HTERT RPE-1 (cell line): ENCODE data around the gene RTN4RL1.
"Not testable (repeated sequence)": the region's sequence is repeated elsewhere in the genome, so short reads cannot be mapped to it uniquely, and the experiment has no call there.

ENCODE experiments used
- in situ Hi-C: fragments of 300-500 bp; cut with MboI; formaldehyde crosslinking; loops from 4 replicates; pipeline ENCODE4 v1.14.3; 2020; ENCODE audit warnings: low sequenced_read_pairs

Gene RTN4RL1

DNA sequence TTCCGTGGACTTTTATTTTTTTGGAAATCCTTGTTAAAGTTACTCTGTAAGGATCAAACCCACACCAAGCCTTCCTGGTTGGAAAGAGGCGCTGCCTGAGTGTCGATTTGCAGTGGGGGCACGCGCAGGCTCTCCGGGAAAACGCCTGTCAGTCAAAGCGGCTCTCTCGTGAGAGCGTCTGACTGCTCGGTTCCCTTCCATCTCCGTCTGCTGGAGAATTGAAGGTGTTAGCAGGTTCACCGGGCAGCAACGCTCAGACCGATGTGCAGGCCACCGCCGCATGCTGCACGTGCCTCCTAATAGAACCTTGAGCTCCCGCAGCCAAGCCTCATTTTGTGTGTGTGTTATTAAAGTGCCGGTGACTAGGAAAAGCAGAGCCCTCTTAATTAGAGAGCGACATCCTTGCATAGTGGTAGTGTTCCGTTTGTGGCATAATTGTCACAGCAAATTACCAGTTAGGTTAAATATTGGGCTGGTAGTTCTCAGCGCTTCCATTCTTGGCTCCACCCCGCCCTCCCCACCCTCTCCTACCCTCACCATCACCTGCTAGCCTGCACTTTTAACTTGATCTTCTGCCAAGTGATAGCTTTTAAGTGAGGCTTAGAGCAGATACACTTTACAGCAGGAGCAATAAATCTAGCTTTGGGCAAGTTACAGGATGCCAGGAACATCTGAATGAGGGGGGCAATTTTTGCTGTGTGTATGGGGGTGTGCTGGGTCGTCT lies 119.8 kb downstream of the RTN4RL1 start:
- in situ Hi-C loops = no loop called here

DNA sequence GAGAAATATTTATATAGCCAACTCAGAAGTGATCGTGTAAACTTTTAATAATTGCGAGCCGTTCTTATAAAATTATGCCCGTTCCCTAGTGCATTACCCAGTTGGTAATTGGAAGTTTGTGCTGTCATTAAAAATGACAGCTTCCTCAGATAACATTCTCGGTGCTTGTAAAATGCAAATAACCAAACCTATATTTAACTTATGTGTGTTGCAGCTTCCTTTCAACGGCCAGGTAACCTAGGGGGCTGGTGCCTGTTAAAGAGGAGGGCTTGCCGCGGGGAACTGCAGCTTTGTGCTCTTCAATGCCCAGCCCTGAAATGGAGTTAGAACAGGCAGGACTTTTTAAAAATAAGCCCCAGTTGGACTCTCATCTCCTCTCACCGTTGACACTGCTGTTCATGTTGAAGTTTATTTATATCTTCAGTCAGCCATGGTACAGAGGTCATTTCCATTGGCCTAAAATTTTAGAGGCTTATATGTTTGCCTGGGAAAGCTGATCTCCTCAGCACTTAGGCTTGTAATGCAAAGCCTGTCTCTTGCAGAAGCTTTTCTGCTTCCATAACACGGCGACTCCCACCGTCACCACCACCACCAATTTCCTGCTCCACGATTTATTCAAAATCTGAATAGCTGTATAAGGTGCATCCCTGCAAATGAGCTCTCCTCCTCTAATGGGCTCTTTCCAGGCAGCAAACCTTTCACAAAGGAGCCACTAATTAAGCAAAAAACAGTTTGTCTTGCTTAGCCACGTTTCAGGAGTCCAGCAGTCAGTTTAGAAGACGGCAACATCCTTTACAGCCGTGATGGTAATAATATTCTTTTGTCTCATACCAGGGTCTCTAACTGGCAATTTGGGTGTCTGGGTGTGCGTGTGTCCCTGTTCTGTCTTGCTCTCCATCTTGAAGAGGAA lies 120.6 kb downstream of the RTN4RL1 start:
- in situ Hi-C loops = no loop called here

DNA sequence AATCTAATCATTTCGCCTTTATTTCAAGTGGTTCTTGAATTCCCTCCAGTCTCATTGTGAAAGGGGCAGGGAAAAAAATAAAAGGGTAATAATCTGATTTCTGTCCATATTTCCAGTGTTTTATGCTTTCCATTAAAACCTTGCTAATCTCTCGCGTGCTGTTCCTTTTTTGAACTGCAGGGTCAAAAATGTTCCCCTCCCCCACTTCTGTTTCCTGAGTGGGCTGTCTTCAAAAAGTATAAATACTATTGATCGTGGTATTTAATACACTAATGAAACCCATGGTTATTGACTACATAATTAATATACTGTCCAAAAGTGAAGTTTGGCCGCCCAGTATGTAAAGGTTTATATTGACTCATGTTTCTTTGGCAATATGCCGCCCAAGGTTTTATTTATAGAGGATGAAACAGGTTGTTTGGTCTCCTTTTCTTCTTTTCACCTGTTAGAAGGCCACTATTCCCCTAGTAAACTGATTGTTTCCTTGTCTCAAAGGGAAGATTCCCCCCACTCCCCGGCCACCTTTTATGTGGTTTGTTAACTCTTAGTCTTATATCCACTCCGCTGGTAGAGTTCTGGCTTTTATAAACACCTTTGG lies 125.6 kb downstream of the RTN4RL1 start:
- in situ Hi-C loops = no loop called here

DNA sequence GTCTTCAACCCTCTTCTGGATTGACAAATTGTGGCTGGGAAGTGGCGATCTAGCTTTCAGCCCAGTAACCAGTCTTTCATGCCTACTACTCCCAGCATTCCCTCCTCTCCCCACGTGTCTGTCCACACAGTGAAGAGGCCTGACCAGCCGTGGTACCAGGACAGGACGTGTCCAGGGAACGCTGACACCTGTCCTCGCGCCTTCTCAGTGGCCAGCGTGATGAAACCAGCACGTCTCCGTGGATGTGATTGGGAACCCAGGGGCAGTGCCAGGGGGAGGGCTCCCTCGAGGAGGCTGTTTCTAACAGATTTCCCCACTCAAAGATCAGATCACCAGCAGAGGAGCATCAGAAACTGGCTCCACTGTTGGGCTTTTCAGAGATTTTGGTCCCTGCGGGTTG lies 126.3 kb downstream of the RTN4RL1 start:
- in situ Hi-C loops = no loop called here

DNA sequence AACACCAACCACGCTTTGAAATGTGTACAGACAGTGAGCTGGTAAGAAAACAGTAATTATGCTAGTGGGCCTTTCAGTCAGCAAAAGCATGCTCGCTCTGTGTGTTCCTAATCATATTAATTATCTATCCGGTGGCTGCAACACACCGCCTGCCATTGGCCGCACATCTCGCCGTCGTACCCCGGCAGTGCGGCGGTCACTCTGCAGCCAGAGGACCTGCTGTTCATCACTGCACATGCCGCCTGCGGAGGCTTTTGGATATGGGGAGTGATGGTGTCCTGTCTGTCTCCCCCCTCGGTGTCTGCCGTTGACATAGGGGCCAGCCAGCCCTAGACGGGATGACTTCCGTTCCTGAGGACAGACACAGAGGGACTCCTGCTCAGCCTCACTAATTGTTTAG lies 126.8 kb downstream of the RTN4RL1 start:
- in situ Hi-C loops = no loop called here

DNA sequence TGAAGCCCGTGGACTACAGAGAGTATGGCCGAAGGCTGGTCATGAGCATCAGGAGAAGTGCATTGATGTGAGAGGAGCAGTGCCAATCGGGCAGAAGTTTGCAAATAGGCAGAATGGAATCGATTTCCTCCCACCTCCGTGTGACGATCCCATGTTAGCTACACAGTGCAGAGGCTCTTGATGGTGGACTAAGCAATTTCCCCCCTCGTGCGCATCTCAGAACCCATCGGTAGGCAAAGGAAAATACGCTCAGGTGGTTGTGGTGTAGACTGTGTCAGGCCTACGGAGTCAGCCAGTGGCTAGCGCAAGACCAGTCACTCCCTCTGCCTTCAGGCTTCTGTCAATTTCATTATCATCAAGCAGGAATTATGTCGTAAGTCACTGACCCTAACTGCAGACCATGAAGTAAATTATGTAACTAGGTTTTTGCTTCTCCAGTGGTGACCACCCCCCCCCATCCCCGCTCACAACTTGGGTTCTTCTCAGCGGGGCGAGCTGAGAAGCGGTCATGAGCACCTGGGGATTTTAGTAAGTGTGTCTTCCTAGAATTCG lies 128.0 kb downstream of the RTN4RL1 start:
- in situ Hi-C loops = no loop called here

DNA sequence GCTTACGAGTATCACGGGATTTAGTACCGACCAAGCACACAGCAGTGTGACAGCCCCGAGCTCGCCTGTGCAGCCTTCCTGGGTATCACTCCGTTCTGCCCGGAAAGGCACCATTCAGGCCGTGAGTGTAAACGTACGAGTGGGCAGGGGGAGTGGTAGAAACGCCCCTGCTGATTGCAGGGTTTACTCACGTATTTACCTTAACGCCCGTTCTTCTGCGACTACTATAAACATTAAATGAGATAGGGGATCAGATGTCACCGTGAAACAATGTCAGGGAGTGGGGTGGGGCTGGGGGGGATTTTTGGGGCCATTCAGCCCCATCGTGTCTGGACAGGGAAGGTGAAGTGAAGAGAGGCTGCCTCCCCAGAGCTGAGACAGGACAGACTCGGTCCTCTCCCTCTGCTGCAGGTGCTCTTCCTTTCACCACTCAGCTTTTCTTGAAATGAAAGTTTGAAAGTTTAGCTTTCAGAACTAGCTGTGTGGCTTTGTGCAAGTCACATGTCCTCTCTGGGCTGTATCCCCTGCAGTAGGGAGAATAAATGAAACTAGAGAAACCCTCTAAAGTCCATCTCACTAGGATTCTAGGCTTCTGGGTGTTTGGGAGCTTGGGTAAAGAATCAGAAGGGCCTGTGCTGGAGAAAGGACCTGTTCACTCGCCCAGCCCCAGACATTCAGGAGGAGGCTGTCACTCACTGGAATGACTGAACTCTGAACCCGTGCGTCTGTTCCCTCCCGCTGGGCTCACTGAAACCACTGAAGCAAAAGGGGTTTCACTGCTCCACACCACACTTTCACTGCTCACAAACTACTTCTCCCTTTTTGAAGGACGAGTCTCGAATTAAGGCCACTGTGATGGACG lies 128.7 kb downstream of the RTN4RL1 start:
- in situ Hi-C loops = no loop called here

DNA sequence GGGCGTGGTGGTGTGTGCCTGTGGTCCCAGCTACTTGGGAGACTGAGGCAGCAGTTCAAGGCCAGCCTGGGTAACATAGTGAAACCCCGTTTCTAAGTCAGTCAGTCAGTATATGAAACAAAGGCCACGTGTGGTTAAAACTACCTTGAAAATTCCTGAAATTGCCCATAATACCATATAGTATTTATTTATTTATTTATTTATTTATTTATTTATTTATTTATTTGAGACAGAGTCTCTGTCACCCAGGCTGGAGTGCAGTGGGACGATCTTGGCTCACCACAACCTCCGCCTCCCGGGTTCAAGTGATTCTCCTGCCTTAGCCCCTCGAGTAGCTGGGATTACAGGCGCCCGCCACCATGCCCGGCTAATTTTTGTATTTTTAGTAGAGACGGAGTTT lies 129.7 kb downstream of the RTN4RL1 start:
- in situ Hi-C loops = not testable (repeated sequence)

DNA sequence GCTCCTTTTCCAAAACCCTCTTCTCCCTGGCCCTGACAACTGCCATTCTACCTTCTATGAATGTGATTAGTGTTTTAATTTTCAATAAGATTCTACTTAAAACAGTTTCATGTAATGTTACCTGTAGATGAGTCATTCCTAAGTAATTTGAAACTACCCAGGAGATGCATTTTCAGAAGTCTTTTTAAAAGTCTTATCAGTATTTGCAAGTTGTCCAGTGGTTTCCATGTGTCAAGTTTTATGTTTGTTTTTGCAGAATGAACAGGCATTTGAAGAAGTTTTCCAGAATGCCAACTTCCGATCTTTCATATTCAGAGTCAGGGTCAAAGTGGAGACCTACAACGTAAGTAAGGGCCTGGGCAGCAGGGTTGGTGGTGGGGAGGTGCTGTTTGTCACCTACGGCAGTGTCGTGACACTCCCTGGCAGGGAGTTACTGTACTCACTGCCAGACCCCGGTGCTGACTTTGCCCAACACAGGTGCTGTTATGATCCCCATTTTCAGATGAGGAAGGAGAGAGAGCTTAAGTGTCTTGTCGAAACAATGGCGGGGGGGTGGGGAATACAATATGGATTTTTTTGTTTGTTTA lies 130.3 kb downstream of the RTN4RL1 start:
- in situ Hi-C loops = no loop called here

DNA sequence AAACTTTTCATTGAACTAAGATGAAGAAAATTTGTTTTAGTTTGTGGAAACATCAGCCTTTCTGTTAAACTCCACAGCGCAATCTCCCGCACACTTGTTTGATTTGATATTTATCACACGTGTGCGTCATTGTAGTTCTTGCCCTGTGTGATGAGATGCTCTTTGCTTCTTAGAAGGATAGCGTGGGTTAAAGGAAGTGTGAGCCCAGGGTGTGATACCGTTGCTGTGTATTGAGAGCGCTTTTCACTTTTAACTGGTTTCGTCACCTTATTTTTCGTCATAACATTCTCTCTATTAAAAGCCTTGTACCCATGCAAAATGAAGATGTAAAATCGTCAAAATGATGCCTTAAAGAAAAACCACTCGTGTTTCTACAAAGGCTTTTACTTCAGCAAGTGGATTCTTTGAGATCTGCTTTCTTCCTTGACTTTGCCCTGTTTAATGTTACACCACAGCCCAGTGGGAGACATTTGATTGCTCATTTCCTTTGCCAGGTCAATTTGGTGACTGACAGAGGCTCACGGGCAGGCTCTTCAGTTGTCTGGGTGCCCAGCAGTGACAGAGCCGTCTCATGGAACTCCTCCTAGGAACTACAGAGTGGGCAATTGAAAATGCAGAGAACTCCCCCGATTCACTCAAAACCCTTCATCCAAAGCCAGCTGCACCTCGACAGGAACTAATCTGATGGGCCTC lies 134.2 kb downstream of the RTN4RL1 start:
- in situ Hi-C loops = no loop called here

DNA sequence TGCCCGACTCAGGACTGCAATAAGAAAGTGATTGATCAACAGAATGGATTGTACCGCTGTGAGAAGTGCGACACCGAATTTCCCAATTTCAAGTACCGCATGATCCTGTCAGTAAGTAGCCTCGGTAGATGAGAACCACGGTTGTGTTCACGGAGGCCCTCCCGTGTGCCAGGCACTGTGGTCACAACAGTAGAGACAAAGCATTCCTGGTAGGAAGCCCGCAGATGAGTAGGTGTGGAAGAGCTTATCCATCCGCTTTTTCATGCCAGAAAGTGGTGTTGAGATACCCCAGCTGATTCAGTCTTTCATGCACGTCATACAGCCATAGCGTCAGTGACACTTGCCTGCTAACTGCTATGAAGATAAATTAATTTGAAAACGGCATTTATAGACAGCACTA lies 136.4 kb downstream of the RTN4RL1 start:
- in situ Hi-C loops = no loop called here
